ENCODE measurements around the gene PPFIA3.

Gene PPFIA3

DNA sequence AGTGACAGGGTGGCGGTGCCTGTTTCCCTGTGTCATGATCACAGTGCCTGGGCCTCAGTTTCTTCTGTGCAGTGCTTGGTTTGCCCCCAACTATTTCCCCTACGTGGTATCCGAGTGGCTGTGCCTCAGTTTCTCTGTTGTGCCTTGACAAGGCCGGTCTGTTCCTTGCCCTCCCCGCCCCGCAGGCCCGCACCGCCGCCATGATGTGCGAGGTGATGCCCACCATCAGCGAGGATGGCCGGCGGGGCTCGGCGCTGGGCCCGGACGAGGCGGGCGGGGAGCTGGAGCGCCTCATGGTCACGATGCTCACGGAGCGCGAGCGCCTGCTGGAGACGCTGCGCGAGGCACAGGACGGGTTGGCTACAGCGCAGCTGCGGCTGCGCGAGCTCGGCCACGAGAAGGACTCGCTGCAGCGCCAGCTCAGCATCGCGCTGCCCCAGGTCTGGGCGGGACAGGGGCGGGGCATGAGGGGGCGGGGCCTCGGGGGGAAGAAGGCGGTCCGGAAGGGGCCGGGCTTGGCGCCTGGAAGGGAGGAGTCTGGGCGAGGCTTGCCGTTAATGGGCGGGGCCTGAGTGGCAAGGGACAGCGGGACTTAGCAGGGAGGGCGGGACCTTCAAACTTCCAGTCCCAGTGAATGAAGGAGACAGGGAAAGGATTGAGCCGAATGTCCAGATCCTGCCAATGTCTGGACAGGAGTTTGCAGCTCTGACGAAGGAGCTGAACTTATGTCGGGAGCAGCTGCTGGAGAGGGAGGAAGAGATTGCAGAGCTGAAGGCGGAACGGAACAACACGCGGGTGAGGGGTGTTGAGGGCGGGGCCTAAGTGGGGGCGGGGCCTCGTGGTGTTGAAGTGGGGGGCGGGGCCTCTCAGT lies 8.6 kb downstream of the PPFIA3 start:
- peak overlapping the region; percentile 57 for H3K4me3 ChIP-seq
- TF ChIP-seq CTCF (IDR thresholded peaks at IDR 0.05): no peak
- H3K27ac ChIP-seq: peak overlapping the region; percentile 23 to 74
- peak; percentile 98 for DNase-seq (ENCODE audit: low spot score)

GRCh38 chr19:49128545-49129237 lies 9.3 kb downstream of the PPFIA3 start:
- TF ChIP-seq CTCF (IDR thresholded peaks at IDR 0.05): no peak
- DNase-seq (ENCODE audit: low spot score): no peak
- peak overlapping the region in 1 of 2 donors; percentile 74 for H3K27ac ChIP-seq
- peak overlapping the region; percentile 57 for H3K4me3 ChIP-seq

DNA sequence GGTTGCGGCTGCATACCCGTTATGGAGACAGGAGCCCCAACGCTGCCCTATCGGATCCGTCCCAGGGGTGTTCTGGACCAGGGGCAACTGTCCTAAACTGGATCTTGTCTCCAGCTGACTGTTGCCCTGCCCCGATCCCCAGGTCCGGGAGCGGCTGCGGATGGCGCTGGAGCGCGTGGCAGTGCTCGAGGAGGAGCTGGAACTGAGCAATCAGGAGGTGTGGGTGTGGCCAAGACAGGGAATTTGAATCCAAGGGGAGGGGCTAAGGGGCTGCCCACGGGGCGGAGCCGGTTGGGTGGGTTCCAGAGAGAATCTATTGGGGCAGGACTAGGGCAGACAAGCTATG lies 9.9 kb downstream of the PPFIA3 start:
- no peak for TF ChIP-seq CTCF (IDR thresholded peaks at IDR 0.05)
- DNase-seq (ENCODE audit: low spot score): no peak
- no peak overlapping the region for H3K27ac ChIP-seq
- no peak overlapping the region for H3K4me3 ChIP-seq

GRCh38 chr19:49130325-49130724 lies 11.0 kb downstream of the PPFIA3 start:
- TF ChIP-seq CTCF (IDR thresholded peaks at IDR 0.05): no peak
- Histone ChIP-seq H3K4me3 (no peak overlapping the region), H3K27ac (no peak overlapping the region)
- DNase-seq (ENCODE audit: low spot score): no peak

DNA sequence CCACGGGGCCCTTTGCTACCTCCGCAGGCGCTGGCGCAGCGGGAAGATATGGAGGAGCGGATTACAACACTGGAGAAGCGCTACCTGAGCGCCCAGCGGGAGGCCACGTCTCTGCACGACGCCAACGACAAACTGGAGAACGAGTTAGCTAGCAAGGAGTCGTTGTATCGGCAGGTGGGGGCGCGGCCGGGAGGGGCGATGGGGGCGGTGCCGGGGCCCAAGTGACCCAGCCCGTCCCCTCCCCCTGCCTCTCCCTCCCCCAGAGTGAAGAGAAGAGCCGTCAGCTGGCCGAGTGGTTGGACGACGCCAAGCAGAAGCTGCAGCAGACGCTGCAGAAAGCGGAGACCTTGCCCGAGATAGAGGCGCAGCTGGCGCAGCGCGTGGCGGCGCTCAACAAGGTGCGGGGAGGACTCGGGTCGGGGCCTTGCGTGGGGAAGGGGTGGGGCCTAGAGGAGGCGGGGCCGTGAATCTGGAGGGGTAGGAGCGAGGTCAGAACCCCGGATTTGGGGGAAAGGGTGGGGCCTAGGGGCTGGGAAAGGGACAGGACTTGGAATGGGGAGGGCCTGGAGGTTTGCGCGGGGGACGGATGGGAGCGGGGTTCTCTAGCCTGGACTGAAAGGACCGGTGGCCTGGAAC lies 13.7 kb downstream of the PPFIA3 start:
- no peak for TF ChIP-seq CTCF (IDR thresholded peaks at IDR 0.05)
- peak overlapping the region in 1 of 2 donors; percentile 11 for H3K27ac ChIP-seq
- DNase-seq (ENCODE audit: low spot score): no peak
- peak overlapping the region; percentile 30 for H3K4me3 ChIP-seq

- TF ChIP-seq CTCF (IDR thresholded peaks at IDR 0.05): no peak
- Histone ChIP-seq H3K27ac (peak overlapping the region in 1 of 2 donors; percentile 11), H3K4me3 (peak overlapping the region; percentile 30)
- no peak for DNase-seq (ENCODE audit: low spot score)
These were observed 14.5 kb downstream of the PPFIA3 start for GRCh38 chr19:49133621-49134454.

All from coronary artery (tissue), 2 donors.